NCI-H146 treated with DMSO at 0.1 percent for 48 hours (cell line): ENCODE results near the gene EXOSC7.

Experiments used
- DNase-seq: peaks from one replicate; lab custom pipeline; 2025; ENCODE audit not compliant: unreplicated experiment; lab: John Stamatoyannopoulos, UW

EXOSC7 gene

DNA sequence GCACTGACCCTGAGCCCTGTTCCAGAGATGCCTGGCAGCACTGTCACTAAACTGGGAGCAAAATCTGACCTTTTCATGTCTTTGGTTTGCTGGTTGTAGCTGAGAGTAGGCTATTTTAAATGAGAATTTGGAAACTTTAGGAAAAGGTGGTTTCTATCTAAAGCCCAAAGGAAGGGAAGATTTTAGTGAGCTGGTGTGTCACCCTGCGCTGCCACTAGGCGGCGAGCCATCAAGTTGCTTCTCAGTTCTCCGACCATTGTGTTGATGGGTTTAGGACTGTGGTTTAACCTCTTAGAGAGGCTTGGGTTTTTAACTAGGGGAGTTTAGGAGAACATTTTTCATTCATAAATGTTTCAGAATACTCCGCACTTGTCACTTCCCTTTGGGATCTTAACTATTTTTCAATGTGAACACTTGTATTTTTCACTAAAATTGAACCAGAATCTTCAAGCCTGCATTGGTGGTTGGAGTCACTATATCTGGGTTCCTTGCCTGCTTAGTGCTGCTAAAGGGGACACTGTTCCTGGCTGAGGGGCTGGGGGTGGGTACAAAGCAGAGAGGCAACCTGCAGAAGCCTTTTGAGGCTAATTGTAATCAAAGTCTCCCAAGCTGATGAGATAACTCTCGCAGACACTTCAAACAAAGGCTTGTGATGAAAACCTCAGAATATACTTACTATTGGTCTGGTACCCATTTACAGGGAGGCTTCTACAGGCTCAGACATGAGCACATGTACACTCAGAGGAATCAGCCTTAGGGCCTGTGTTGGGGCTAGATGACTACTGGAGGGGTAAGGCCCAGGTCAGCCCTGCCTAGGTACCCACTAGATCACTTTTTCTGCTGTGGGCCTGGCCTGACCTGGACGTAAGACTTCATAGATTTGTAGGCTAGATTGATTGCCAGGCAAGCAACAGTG lies 16.8 kb downstream of the EXOSC7 start:
- no peak for DNase-seq

DNA sequence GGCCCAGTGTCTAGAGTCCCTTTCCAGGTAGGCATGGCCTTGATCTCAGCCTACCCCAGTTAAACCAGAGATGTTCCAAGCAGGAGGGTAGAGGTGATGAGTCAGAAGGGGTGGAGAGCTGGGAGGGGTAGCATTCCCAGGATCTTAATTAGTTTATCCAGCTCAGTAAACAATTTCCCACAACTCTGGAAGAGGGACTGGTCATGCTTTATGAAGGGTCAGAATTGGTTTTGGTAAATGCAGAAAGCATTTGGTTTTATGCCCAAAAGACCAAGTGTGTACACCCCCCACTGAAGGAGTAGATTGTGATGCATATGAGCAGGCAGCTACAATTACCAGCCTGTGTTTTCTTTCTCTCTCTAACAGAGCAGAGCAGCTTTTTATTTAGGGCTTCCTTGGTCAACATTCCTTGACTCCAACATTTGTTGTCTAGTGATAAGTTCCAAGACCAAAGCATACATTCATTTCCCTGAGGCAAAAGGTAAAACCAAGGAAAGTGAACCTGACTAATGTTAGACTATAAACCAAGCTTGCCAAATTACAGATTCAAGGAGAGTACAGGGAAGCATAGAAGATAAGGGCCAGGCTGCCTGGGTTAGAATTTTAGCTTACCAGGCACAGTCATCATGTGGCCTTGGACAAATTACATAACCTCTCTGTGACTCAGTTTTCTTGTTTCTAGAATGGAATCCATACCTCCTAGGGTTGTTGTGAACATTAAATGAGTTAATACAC lies 17.6 kb downstream of the EXOSC7 start:
- no peak for DNase-seq

DNA sequence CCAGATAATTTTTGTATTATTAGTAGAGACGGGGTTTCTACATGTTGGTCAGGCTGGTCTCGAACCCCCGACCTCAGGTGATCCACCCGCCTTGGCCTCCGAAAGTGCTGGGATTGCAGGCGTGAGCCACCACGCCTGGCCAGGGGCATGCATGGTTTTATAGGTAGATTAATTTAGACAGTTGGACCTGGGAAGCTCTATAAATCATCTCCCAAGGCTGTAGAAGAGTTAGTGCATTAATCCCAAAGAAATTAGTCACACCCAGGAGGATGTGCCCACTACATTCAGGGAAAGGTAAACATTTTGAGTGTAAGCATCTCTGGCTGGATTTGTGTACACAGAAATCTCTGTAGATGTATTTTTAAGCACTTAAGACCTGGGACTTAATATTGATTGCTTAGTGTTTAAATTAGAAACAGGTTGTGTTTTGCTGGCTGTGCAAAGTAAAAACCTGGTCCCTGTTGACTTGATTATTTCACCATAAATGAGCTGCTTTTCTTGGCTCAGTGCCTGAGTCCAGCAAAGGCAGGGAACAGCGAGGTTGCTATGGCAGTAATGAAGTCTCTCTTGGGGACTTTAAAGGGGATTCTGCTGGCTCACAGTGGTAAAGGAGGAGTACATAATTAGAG lies 19.2 kb downstream of the EXOSC7 start:
- DNase-seq: no peak

DNA sequence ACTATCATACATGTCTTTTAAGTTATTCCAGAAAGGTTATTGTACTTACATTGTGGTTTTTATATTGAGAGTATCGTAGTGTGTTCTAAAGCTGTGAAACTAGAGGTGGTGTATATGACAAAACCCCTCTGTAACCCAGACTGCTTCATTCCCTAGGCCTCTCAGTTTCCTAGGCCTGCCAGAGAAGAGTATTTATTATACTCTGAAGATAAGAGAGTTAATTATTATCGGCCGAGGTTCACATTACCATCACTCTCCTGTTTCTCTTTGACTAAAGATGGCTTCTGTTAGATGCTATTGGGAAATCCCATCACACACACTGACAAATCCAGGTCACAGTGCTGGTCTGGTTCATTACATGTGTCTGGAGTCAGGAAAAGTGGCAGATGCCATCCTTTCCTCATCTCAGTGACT lies 20.5 kb downstream of the EXOSC7 start:
- no peak for DNase-seq

DNA sequence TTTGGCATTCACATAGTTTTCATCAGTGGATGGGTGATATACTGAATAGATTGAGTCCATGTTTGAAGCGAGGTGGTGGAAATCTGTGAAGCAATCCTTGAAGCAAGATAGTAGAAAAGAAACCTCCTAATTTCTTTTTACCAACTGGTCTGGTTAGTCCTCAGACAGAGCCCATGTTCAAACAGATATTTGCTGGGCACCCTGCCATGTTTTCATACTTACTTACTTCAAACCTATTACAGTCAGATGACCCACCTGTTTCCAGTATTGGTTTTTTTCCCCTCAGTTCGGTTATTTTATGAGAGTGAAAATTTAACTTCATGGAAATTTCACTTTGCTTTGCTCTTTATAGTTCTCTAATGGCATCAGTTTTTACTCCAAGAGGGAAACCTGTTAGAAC lies 23.7 kb downstream of the EXOSC7 start:
- no peak for DNase-seq

DNA sequence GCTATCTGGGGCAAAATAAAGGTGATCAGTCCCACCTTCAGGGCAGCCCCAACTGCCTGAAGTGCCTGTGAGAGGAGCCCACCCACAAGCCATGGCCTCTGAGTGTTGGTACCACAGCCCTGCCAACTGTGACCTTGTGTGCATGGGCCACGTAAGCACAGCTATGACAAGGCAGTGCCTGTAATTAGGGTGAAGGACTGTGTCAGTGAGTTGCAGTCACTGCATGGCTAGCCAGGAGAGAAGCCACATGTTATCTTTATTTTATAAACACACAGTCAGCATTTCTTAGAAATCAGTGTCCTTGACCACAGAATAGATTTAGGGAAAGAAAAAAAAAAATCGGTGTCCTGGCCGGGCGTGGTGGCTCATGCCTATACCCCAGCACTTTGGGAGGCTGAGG lies 24.8 kb downstream of the EXOSC7 start:
- DNase-seq: no peak

DNA sequence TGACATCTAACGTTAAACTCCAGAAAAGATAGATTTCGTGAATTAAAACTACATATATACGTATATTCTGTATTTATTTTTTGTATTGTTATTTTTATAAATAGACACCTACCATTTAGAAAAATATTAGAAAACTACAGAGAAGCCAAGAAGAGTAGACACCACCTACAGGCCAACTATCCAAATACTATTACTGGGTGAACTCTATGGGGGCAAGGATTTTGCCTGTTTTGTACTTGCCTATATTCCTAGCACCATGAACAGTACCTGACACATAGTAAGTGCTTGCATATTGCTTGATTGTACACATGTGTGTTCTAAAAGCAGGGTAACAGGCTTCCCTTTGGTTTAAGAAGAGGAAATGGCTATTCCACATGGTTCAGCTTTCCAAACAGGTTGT lies 25.7 kb downstream of the EXOSC7 start:
- no peak for DNase-seq

DNA sequence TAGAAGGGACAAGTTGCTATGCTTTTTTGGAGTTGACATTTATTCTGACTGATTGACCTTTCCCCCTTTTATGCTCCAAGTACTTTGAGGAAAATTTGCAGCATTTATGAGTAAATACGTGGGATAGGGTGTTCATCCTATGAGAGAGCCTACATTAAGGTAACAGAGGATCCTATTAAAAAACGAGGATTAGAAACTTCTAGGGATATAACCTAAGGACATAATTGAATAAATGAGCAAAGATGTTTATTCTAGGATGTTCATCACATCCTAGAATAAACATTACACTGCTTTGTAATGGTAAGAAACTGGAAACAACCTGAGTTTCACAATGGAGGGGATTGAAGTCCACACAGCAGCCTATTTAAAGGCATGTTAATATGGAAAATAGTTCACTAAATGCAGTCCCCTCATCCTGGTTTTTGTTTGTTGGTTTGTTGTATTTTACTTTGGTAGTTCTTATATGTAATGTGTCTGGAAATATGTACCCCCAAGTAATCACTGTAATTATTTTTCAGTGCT lies 26.2 kb downstream of the EXOSC7 start:
- DNase-seq: no peak

DNA sequence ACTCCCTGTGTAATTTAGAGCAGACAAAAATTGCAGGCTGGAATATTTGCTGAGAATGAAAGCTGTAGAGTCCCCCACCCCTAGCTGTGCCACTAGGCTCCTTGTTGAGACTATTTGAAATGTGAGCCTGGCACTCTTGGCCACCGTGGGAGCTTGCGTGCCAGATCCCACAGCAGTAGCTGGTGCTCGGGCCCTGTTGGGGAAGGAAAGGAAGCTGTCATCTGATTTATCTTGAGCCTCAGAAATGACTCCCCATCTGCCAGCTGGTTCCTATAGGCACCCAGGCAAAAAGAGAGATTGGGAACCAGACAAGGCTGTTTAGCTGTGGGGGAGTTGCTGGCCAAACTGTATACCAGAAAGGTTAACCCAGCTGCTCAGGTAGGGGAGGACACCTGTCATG lies 26.7 kb downstream of the EXOSC7 start:
- DNase-seq: no peak

DNA sequence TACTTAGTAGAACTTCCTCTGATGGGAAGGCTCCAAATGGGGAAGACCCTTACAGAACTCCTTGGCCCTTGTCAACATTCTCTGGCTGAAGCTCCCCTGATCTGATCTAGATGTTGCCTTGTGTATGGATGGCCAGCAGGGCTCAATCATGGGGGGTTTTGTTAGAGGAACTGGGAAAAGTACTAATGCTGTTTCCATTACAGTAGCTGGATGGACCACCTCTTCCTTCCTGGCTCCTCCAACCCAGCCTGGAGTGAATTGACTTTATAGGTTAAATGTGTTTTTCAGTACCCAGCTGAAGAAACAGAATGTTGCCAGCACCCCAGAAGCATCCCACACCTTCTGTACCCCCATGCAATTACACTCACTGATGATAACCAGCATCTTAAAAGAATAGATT lies 27.4 kb downstream of the EXOSC7 start:
- no peak for DNase-seq

DNA sequence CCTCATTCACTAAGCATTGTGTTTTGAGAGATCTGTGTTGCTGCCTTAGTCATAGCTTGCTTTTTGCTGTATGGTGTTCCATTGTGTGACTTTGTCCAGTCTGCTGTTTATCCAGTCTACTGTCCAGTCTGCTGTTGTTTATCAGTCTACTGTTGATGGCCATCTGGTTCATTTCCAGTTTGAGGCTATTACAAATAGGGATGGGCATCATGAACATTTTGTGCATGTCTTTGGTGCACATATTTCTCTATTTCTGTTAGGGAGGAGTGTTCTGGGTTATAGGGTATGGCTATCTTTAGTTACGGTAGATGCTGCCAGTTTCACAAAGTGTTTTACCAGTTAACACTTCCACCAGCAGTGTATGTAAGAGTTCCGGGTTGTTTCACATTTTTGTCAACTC lies 27.8 kb downstream of the EXOSC7 start:
- DNase-seq: no peak

DNA sequence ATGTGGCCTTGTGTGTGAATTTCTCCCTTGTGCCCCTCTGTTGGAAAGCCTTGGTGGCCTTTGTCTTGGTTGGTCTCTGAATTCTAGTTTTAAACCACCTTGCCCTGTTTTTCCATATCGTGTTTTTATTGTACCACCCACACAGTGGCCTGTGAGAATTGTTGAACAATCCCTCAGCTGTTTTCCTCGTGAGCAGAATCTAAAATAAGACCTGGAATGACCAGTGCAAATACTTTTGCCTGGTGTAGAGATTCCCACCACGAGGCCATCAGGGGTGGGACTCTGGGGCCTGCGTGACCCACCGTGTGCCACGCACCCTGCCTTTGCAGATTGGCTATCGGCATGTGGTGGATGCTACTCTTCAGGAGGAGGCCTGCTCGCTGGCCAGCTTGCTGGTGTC lies 31.0 kb downstream of the EXOSC7 start:
- DNase-seq: no peak

DNA sequence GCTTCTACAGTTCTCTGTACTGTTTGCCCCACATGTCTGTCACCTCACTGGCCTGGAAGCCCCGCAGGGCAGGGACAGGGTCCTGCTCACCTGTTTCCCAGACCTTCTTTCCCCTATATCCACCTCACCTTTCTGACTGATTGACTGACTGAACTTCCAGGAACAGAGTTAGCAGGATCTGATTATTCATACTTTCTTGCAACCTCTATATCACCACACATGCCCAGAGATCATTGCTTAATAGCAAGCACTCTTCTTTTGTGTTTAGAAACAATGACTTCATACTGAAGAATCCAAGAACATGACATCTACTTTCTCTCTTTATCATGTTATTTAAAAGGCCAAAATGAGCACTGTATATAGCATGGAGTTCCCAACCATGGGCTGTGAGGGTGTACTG lies 32.1 kb downstream of the EXOSC7 start:
- DNase-seq: no peak

DNA sequence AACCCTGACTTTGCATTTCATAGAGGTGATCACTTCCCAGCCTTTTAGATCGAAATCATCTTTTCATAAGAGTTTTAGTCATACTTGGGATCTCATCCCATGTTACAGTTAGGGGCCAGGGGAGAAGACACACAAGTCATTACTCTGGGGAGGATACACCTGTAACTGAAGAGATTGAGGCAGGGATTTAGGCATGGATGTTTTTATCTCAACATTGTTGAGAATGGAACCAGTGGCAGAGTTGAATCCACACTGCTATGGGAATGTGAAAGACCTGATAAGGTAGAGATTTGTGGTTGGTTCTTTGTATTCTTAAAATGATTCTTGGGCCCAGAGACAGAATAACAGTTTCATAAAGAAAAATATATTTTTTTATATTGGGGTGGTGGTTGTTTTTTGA lies 33.8 kb downstream of the EXOSC7 start:
- DNase-seq: no peak

DNA sequence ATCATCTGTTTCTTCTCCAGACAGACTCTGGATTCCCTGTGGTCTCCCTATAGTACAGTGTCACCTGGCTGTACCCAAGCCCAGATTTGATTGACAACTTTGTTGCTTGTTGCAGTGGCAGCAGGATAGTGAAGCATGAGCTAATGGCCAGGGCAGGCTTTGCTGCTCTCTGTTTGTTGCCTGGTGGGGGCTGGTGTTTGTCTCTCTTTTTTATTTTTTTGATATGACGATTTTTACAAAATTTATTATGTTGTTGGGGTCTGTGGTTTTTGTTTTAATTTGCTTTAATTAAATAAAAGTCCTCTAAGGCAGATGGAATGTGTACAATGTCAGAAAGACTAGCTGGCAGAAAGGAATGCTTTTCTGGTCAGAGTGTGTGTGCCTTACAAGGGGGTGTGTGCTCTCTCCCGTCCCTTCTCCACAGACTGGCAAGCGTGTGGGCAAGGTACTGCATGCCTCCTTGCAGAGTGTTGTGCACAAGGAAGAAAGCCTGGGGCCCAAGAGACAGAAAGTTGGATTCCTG lies 34.8 kb downstream of the EXOSC7 start:
- DNase-seq: no peak

DNA sequence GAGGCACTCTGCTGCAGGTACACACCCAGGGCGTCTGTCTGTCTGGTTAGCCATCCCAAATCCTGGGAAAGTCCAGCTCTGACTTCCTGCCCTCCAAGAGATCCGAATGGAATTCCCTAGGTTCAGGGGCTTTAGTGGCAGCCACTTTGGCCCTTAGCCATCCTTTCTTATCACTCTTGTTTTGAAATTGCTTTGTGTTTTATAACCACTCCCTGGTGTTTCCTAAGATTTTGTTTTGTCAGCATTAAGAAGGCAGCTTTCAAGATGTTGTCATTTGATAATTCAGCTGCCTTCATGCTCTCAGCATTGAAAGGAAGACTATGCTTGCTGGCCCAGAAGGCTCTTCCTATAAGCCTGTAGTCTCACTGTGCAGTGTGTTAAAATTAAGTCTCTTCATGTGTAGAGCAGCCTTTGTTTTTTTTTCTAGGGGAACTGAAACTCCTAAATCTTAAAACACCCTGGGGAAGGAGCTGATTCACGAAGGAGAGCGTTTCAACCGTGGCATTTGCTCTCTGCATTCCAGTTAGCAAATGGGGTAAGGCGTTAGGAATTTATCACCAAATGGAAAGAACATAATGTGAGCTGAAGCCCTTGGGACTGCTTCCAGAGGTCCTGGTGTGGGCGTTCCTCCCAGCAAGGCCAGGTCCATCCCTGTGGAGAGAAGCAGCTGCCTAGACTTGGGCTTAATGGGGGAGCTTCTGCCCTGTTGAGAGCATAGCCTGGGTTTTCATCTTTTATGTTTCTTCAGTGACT lies 35.9 kb downstream of the EXOSC7 start:
- no peak for DNase-seq

DNA sequence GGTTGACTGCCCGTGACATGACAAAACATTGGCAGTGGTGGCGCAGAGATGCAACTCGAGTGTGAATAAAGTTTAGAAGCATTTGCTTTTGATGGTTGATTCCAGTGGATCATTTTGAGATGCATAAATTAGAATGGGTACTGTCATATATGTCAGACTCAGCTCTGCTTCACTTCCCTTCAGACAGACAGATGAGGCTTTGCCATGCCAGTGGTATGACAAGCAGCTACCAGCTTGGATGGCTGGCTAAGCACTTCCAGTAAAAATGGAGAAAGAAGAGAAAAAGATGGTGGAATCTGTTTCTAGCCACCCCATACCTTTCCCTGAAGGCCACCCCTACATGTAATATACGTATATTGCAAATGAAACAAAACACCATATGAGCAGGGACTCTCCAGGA lies 36.5 kb downstream of the EXOSC7 start:
- no peak for DNase-seq

DNA sequence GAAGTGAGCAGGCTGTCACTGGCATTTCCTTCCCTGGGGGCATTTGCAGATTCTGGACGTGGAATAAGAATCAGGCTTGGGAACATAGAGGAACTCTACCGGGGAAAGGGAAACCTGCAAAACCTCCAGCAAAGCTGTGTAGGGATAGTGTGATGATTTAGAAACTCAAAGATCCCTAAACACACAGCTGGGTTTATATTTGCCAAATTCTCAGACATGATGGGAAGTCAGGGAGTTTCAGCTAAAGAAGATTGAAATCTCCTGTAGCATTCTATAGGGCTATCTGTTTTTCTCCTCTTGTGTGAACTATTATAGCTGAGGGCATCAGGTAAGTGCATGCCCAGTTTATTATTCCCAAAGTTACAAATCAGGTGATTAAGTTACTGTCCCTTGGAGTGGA lies 40.9 kb downstream of the EXOSC7 start:
- no peak for DNase-seq

DNA sequence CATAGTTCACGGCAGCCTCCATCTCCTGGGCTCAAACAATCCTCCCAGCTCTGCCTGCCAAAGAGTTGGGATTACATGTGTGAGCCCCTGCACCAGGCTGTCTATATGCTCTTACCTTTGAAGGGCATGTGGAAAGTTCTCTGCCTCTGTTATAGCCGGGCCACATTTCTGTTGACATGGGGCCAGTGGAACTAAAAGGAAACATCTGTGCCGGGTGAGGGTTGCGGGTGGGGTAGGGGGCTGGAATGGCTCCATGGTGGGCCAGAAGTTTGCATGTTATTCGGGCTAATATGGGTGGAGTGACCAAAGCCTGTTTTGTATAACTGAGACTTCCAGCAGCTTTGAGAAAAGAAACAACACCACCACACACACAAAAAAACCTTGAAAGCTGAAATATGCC lies 41.8 kb downstream of the EXOSC7 start:
- DNase-seq: no peak

DNA sequence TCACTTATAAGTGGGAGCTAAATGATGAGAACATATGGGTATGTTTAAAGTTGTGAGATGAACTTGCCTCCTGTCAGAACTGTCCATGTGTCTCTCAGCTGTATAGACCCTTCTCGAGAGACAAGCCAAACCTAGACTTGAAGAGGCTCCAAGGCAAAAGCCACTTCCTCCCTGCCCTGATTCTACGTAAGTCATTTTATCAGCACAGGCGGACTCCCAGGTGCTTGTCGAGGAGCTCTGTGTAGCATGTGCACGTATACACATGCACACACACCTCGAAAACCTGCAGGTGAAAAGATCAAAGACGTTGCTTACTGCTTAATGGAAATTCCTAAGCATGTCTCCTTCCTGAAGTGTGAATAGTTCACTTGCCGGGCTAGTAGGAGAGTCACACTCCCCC lies 44.5 kb downstream of the EXOSC7 start:
- no peak for DNase-seq
